Measurements from ENCODE around the gene INO80. TPM values are rescaled to one million over a fixed set of nuclear protein-coding genes. Genes with fewer than 3 reads are reported as not detected.

The INO80 gene
- total and polyA plus RNA-seq, 2 donors (not counting 1 experiment from before 2014, with no cell fraction given): 16.3 to 55.7 TPM

- DNase-seq (no peak), ATAC-seq (ENCODE audit: low read depth) (no peak)
- Histone ChIP-seq H4K20me1 (ENCODE audit: control insufficient read depth, insufficient read depth, low read length, poor library complexity, severe bottlenecking) (no peaks in the 10 kb centered on the region), H3K27me3 (replicated peaks in 1 of 4; ENCODE audit: control extremely low read depth in 1 of 4, control insufficient read depth in 3 of 4, insufficient read depth in 4 of 4, low read length in 3 of 4) (no peaks in the 10 kb centered on the region), H3K9ac (ENCODE audit: low read length) (no peak overlapping the region), H3K4me3 (ENCODE audit: control extremely low read depth in 1 of 5, extremely low read depth in 1 of 5, insufficient read depth in 1 of 5, low read depth in 2 of 5, low read length in 4 of 5) (no peak overlapping the region), H2AFZ (ENCODE audit: insufficient read depth, low read depth, low read length, poor library complexity, severe bottlenecking) (no peak overlapping the region), H3K79me2 (ENCODE audit: control insufficient read depth, insufficient read depth, low read length) (peaks cover 29% of the 10 kb centered on the region), H3K36me3 (replicated peaks in 1 of 2; ENCODE audit: control extremely low read depth in 1 of 2, control insufficient read depth in 1 of 2, extremely low read depth in 1 of 2, insufficient read depth in 2 of 2, low read length in 1 of 2) (peaks cover 12 to 78% of the 10 kb centered on the region in 2 experiments), H3K9me3 (ENCODE audit: control extremely low read depth in 1 of 3, control insufficient read depth in 2 of 3, insufficient read depth in 1 of 3, low read length in 2 of 3) (no peaks in the 10 kb centered on the region), H3K27ac (ENCODE audit: low read length in 2 of 2) (no peak overlapping the region), H3K4me1 (ENCODE audit: control insufficient read depth in 2 of 2, insufficient read depth in 2 of 2, low read length in 2 of 2) (peaks cover 20 to 24% of the 10 kb centered on the region in 2 donors), H3K4me2 (replicated peaks; ENCODE audit: low read depth, low read length, poor library complexity, severe bottlenecking) (peak overlapping the region; percentile 45)
- H3K27ac Mint-ChIP-seq: peak overlapping the region; percentile 93
- intact Hi-C loops (cut with micrococcal nuclease): loop anchor here (5.0 kb wide), 1 partner anchor 39 kb away; the partner anchor contains the start of gene INO80
- no peaks in the 10 kb centered on the region for H3K9me3 Mint-ChIP-seq (ENCODE audit: insufficient read depth)
- no peak for TF ChIP-seq EZH2 (IDR thresholded peaks at IDR 0.05; ENCODE audit: borderline replicate concordance, insufficient read depth, low read depth, low read length, poor library complexity, severe bottlenecking)
- TF ChIP-seq, protein P1, sequence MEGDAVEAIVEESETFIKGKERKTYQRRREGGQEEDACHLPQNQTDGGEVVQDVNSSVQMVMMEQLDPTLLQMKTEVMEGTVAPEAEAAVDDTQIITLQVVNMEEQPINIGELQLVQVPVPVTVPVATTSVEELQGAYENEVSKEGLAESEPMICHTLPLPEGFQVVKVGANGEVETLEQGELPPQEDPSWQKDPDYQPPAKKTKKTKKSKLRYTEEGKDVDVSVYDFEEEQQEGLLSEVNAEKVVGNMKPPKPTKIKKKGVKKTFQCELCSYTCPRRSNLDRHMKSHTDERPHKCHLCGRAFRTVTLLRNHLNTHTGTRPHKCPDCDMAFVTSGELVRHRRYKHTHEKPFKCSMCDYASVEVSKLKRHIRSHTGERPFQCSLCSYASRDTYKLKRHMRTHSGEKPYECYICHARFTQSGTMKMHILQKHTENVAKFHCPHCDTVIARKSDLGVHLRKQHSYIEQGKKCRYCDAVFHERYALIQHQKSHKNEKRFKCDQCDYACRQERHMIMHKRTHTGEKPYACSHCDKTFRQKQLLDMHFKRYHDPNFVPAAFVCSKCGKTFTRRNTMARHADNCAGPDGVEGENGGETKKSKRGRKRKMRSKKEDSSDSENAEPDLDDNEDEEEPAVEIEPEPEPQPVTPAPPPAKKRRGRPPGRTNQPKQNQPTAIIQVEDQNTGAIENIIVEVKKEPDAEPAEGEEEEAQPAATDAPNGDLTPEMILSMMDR (IDR thresholded peaks at IDR 0.05): no peak
- CTCF ChIA-PET: interaction anchor here (0.6 kb wide), 1 partner anchor 148 kb away, joined by 4 read pairs; no protein-coding TSS in a partner anchor
- no peak overlapping the region for H3K4me3 Mint-ChIP-seq
- peaks cover 21% of the 10 kb centered on the region for H3K4me1 Mint-ChIP-seq
- POLR2A ChIA-PET: no interaction called here
- no peaks in the 10 kb centered on the region for H3K27me3 Mint-ChIP-seq
- no CpG with 5 or more reads among the region's 7 CpGs for WGBS (ENCODE audit: insufficient coverage)
Observed at GRCh38 chr15:41078125-41078524, 38.0 kb downstream of the INO80 start.

- no CpG with 5 or more reads among the region's 3 CpGs for WGBS (ENCODE audit: insufficient coverage)
Observed at GRCh38 chr15:41073028-41073427, 43.1 kb downstream of the INO80 start.

More at GRCh38 chr15:41073028-41073427, 43.1 kb downstream of the INO80 start:
- H3K79me2 ChIP-seq (ENCODE audit: control insufficient read depth, insufficient read depth, low read length): peaks cover 9% of the 10 kb centered on the region
- no peak overlapping the region for H3K4me2 ChIP-seq (replicated peaks; ENCODE audit: low read depth, low read length, poor library complexity, severe bottlenecking)
- no peak overlapping the region for H3K4me3 ChIP-seq (ENCODE audit: control extremely low read depth in 1 of 5, extremely low read depth in 1 of 5, insufficient read depth in 1 of 5, low read depth in 2 of 5, low read length in 4 of 5)
- H3K4me1 ChIP-seq (ENCODE audit: control insufficient read depth in 2 of 2, insufficient read depth in 2 of 2, low read length in 2 of 2): no peaks in the 10 kb centered on the region
- ATAC-seq (ENCODE audit: low read depth) (no peak), DNase-seq (no peak)
- CTCF ChIA-PET: no interaction called here
- H3K4me1 Mint-ChIP-seq: no peaks in the 10 kb centered on the region
- no peak overlapping the region for H3K4me3 Mint-ChIP-seq
- H3K9ac ChIP-seq (ENCODE audit: low read length): no peak overlapping the region
- peaks cover 5 to 88% of the 10 kb centered on the region in 2 experiments for H3K36me3 ChIP-seq (replicated peaks in 1 of 2; ENCODE audit: control extremely low read depth in 1 of 2, control insufficient read depth in 1 of 2, extremely low read depth in 1 of 2, insufficient read depth in 2 of 2, low read length in 1 of 2)
- no peak overlapping the region for H2AFZ ChIP-seq (ENCODE audit: insufficient read depth, low read depth, low read length, poor library complexity, severe bottlenecking)
- intact Hi-C loops (cut with micrococcal nuclease): no loop called here
- no peaks in the 10 kb centered on the region for H3K9me3 Mint-ChIP-seq (ENCODE audit: insufficient read depth)
- TF ChIP-seq EZH2 (IDR thresholded peaks at IDR 0.05; ENCODE audit: borderline replicate concordance, insufficient read depth, low read depth, low read length, poor library complexity, severe bottlenecking): no peak
- TF ChIP-seq, protein P1 (IDR thresholded peaks at IDR 0.05): no peak
- no peaks in the 10 kb centered on the region for H3K9me3 ChIP-seq (ENCODE audit: control extremely low read depth in 1 of 3, control insufficient read depth in 2 of 3, insufficient read depth in 1 of 3, low read length in 2 of 3)
- H3K27me3 ChIP-seq (replicated peaks in 1 of 4; ENCODE audit: control extremely low read depth in 1 of 4, control insufficient read depth in 3 of 4, insufficient read depth in 4 of 4, low read length in 3 of 4): no peaks in the 10 kb centered on the region
- no peak overlapping the region for H3K27ac Mint-ChIP-seq
- H3K27me3 Mint-ChIP-seq: no peaks in the 10 kb centered on the region
- H3K27ac ChIP-seq (ENCODE audit: low read length in 2 of 2): no peak overlapping the region
- POLR2A ChIA-PET: no interaction called here
- H4K20me1 ChIP-seq (ENCODE audit: control insufficient read depth, insufficient read depth, low read length, poor library complexity, severe bottlenecking): no peaks in the 10 kb centered on the region

Data from B cell (primary cell).